WTC11 (cell line): ENCODE data around the gene NNAT.

Source experiments
- ATF3 ChIP-seq: sonication (generic); formaldehyde crosslinking; conservative IDR thresholded peaks from 2 replicates; pipeline ENCODE4 v1.8.1; 2022; ENCODE audit warnings: mild to moderate bottlenecking, missing genetic modification reagents
- CTCF ChIP-seq: fragments of 200-600 bp; IDR thresholded peaks from 2 replicates; pipeline ENCODE4 v1.8.0; 2022; ENCODE audit warnings: antibody characterized with exemption
- ELF4 ChIP-seq: sonication (generic); formaldehyde crosslinking; IDR thresholded peaks from 2 replicates; pipeline ENCODE4 v1.8.1; 2022; ENCODE audit warnings: low read depth, mild to moderate bottlenecking, moderate library complexity, missing genetic modification reagents
- JUN ChIP-seq: sonication (generic); formaldehyde crosslinking; IDR thresholded peaks from 2 replicates; pipeline ENCODE4 v1.8.0; 2023; ENCODE audit warnings: mild to moderate bottlenecking, missing genetic modification reagents
- KAT7 ChIP-seq: sonication (generic); formaldehyde crosslinking; IDR thresholded peaks from 2 replicates; pipeline ENCODE4 v1.8.1; 2023; ENCODE audit warnings: missing genetic modification reagents, mild to moderate bottlenecking, borderline replicate concordance
- SMAD3 ChIP-seq: sonication (generic); formaldehyde crosslinking; IDR thresholded peaks from 2 replicates; pipeline ENCODE4 v1.8.0; 2022; ENCODE audit warnings: missing genetic modification reagents, mild to moderate bottlenecking, borderline replicate concordance
- SP1 ChIP-seq: sonication (generic); formaldehyde crosslinking; conservative IDR thresholded peaks from 2 replicates; pipeline ENCODE4 v1.8.1; 2022; ENCODE audit warnings: missing genetic modification reagents
- TEAD4 ChIP-seq: sonication (generic); formaldehyde crosslinking; IDR thresholded peaks from 2 replicates; pipeline ENCODE4 v1.8.0; 2022; ENCODE audit warnings: mild to moderate bottlenecking, missing genetic modification reagents
- TF ChIP-seq, protein P1 (sequence below): sonication (generic); formaldehyde crosslinking; IDR thresholded peaks from 2 replicates; pipeline ENCODE4 v1.8.1; 2022; ENCODE audit warnings: missing genetic modification reagents, borderline replicate concordance

DNA sequence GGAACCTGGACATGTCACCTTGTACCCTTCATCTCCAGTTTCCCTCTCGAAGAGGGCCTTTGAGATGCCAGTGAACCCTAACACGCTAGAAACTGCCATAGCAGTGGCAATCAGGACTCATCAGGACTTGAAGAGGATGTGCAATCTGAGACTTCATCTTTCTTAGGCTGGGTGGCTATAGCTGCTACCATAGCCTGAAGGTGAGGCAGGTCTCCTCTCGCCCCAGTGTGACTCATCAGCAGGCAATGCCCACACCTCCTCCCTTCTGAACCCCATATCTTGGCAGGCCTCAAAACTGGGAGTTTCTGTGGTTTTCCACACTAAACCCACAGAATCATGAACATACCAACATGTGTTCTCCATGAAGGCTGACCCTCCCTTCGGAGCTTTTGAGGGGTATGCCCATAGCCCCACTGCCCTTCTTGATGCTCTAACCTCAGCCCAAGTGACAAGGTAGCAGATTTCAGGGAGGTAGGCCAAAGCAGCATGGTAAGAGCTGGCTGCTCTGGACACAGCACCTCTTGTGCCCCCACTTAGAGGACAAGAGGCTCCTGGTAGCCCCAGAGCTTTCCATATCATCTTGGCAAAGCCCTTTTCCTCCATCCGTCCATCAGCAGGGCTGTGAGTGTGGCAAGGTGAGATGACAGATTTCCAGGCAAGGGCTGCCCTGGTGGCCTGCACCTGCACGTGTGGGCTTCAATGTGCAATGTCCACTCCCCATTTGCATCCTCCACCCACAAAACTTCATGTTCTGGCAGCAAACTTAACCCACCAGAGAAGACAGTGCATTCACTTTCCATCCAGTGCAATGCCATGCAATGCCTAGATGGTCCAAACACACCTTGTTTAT is 4.0 kb downstream of the NNAT start:
- TF ChIP-seq CTCF (no peak), TEAD4 (CRISPR knock-in tag) (no peak), KAT7 (no peak), ELF4 (CRISPR knock-in tag) (no peak), ATF3 (CRISPR knock-in tag) (no peak), SP1 (CRISPR knock-in tag) (no peak), JUN (CRISPR knock-in tag) (no peak), SMAD3 (CRISPR knock-in tag) (no peak)
- TF ChIP-seq, protein P1, sequence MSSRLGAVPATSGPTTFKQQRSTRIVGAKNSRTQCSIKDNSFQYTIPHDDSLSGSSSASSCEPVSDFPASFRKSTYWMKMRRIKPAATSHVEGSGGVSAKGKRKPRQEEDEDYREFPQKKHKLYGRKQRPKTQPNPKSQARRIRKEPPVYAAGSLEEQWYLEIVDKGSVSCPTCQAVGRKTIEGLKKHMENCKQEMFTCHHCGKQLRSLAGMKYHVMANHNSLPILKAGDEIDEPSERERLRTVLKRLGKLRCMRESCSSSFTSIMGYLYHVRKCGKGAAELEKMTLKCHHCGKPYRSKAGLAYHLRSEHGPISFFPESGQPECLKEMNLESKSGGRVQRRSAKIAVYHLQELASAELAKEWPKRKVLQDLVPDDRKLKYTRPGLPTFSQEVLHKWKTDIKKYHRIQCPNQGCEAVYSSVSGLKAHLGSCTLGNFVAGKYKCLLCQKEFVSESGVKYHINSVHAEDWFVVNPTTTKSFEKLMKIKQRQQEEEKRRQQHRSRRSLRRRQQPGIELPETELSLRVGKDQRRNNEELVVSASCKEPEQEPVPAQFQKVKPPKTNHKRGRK (CRISPR knock-in tag), result no peak
